NT2/D1 (cell line): ENCODE results near the gene LEFTY1.

Experiments used
- YY1 ChIP-seq: IDR thresholded peaks from 2 replicates; pipeline ENCODE4 v1.6.1; 2011; ENCODE audit not compliant: insufficient read length, insufficient read depth
- ZNF274 ChIP-seq: IDR thresholded peaks from 2 replicates; pipeline ENCODE4 v1.6.1; 2011; ENCODE audit warnings: mild to moderate bottlenecking, low read depth, low read length

- no peak for TF ChIP-seq YY1
- no peak for TF ChIP-seq ZNF274
These were observed 40.7 kb downstream of the LEFTY1 start for GRCh38 chr1:225848030-225848955.
